SK-N-SH treated with all-trans-retinoic acid at 6 μM for 48 hours (cell line): ENCODE measurements around the gene CTDNEP1.

Source experiments
- ATAC-seq: fragments of 200-7000 bp; cut with Tn5 transposase; 3 replicates; pipeline ENCODE4 v1.9.1; 2020; ENCODE audit warnings: mild to moderate bottlenecking, moderate library complexity
- ARNTL ChIP-seq: fragments of 450-650 bp; formaldehyde crosslinking; IDR thresholded peaks from 2 replicates; pipeline ENCODE4 v1.5.0; 2020; ENCODE audit warnings: low read depth, mild to moderate bottlenecking, moderate library complexity, borderline replicate concordance
- BACH2 ChIP-seq: fragments of 250-450 bp; sonication (Bioruptor Pico); IDR thresholded peaks from 2 replicates; pipeline ENCODE4 v1.9.0; 2021; ENCODE audit warnings: mild to moderate bottlenecking, borderline replicate concordance
- GLIS3 ChIP-seq: fragments of 250-450 bp; sonication (Bioruptor Pico); IDR thresholded peaks from 2 replicates; pipeline ENCODE4 v1.5.0; 2020; ENCODE audit warnings: mild to moderate bottlenecking, moderate library complexity
- ISL1 ChIP-seq: fragments of 250-450 bp; sonication (Bioruptor Pico); IDR thresholded peaks from 2 replicates; pipeline ENCODE4 v2.1.2; 2022; ENCODE audit warnings: mild to moderate bottlenecking, moderate library complexity
- OSR1 ChIP-seq: fragments of 250-450 bp; sonication (Bioruptor Pico); IDR thresholded peaks from 2 replicates; pipeline ENCODE4 v1.8.0; 2022; ENCODE audit warnings: moderate library complexity, mild to moderate bottlenecking, inconsistent platforms
- PPARA ChIP-seq: fragments of 250-450 bp; sonication (Bioruptor Pico); IDR thresholded peaks from 2 replicates; pipeline ENCODE4 v1.5.0; 2020; ENCODE audit warnings: mild to moderate bottlenecking, borderline replicate concordance
- TOX ChIP-seq: fragments of 250-450 bp; sonication (Bioruptor Pico); IDR thresholded peaks from 2 replicates; pipeline ENCODE4 v1.8.0; 2021; ENCODE audit warnings: mild to moderate bottlenecking, moderate library complexity, borderline replicate concordance
- ZC3H10 ChIP-seq: fragments of 250-450 bp; sonication (Bioruptor Pico); IDR thresholded peaks from 2 replicates; pipeline ENCODE4 v1.5.1; 2021; ENCODE audit warnings: mild to moderate bottlenecking, moderate library complexity
- ZFP3 ChIP-seq: fragments of 250-450 bp; sonication (Bioruptor Pico); IDR thresholded peaks from 2 replicates; pipeline ENCODE4 v1.5.0; 2020; ENCODE audit warnings: mild to moderate bottlenecking, moderate library complexity
- ZNF565 ChIP-seq: fragments of 450-650 bp; formaldehyde crosslinking; conservative IDR thresholded peaks from 2 replicates; pipeline ENCODE4 v1.5.0; 2020; ENCODE audit warnings: low read depth, mild to moderate bottlenecking, moderate library complexity
- ZNF70 ChIP-seq: fragments of 450-650 bp; formaldehyde crosslinking; IDR thresholded peaks from 2 replicates; pipeline ENCODE4 v1.5.0; 2020; ENCODE audit warnings: mild to moderate bottlenecking, moderate library complexity
- ZNF8 ChIP-seq: fragments of 450-650 bp; formaldehyde crosslinking; IDR thresholded peaks from 2 replicates; pipeline ENCODE4 v1.5.0; 2020; ENCODE audit warnings: mild to moderate bottlenecking, moderate library complexity
- TF ChIP-seq, protein P1 (sequence below): fragments of 250-450 bp; sonication (Bioruptor Pico); IDR thresholded peaks from 2 replicates; pipeline ENCODE4 v1.5.0; 2020; ENCODE audit warnings: mild to moderate bottlenecking, moderate library complexity
- TF ChIP-seq, protein P2 (sequence below): fragments of 250-450 bp; sonication (Bioruptor Pico); IDR thresholded peaks from 2 replicates; pipeline ENCODE4 v1.8.0; 2021; ENCODE audit warnings: low read depth, mild to moderate bottlenecking, moderate library complexity, borderline replicate concordance
- TF ChIP-seq, protein P3 (sequence below): fragments of 250-450 bp; sonication (Bioruptor Pico); IDR thresholded peaks from 2 replicates; pipeline ENCODE4 v1.5.1; 2021; ENCODE audit warnings: mild to moderate bottlenecking, moderate library complexity

Gene CTDNEP1

DNA sequence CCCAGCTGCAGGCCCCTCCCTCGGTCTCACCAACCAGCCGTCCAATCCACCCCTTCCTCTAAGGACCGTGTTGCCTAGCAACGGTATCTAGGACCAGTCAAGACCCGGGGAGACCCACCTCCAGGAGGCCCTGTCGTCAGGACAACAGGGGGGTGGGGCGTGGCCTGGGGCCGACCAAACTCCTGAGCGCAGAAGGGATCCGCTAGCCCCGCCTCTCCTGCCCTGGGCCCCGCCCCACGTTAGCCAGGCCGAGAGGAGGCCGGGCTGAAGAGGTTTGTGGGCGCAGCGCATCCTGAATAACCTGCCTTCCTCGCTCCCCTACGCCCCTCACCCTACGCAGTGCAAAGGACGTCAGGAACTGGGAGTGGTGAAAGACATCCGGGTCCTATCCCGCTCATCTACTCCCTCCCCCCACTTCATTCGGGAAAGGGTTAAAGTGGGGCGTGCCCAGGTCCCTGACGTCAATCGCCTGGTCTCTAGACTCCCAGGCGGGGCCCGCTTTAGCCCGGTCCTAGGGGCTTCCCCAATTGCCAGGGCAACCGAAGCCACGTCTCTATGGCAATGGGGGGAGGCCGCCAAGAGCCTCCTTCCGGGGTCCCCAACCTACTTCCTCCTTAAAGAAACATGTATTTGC lies 46.6 kb downstream of the CTDNEP1 start (continued):
- TF ChIP-seq, protein P1, sequence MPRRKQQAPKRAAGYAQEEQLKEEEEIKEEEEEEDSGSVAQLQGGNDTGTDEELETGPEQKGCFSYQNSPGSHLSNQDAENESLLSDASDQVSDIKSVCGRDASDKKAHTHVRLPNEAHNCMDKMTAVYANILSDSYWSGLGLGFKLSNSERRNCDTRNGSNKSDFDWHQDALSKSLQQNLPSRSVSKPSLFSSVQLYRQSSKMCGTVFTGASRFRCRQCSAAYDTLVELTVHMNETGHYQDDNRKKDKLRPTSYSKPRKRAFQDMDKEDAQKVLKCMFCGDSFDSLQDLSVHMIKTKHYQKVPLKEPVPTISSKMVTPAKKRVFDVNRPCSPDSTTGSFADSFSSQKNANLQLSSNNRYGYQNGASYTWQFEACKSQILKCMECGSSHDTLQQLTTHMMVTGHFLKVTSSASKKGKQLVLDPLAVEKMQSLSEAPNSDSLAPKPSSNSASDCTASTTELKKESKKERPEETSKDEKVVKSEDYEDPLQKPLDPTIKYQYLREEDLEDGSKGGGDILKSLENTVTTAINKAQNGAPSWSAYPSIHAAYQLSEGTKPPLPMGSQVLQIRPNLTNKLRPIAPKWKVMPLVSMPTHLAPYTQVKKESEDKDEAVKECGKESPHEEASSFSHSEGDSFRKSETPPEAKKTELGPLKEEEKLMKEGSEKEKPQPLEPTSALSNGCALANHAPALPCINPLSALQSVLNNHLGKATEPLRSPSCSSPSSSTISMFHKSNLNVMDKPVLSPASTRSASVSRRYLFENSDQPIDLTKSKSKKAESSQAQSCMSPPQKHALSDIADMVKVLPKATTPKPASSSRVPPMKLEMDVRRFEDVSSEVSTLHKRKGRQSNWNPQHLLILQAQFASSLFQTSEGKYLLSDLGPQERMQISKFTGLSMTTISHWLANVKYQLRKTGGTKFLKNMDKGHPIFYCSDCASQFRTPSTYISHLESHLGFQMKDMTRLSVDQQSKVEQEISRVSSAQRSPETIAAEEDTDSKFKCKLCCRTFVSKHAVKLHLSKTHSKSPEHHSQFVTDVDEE (CRISPR knock-in tag): no peak
- TF ChIP-seq ZFP3 (no peak), ZNF70 (no peak)

GRCh38 chr17:7204336-7204735 lies 47.2 kb downstream of the CTDNEP1 start:
- TF ChIP-seq ARNTL (CRISPR knock-in tag) (no peak), ZNF8 (no peak), OSR1 (no peak), ZNF70 (no peak), PPARA (CRISPR knock-in tag) (no peak), ZC3H10 (CRISPR knock-in tag) (no peak)
- TF ChIP-seq, protein P1 (CRISPR knock-in tag): no peak
- TF ChIP-seq, protein P2, sequence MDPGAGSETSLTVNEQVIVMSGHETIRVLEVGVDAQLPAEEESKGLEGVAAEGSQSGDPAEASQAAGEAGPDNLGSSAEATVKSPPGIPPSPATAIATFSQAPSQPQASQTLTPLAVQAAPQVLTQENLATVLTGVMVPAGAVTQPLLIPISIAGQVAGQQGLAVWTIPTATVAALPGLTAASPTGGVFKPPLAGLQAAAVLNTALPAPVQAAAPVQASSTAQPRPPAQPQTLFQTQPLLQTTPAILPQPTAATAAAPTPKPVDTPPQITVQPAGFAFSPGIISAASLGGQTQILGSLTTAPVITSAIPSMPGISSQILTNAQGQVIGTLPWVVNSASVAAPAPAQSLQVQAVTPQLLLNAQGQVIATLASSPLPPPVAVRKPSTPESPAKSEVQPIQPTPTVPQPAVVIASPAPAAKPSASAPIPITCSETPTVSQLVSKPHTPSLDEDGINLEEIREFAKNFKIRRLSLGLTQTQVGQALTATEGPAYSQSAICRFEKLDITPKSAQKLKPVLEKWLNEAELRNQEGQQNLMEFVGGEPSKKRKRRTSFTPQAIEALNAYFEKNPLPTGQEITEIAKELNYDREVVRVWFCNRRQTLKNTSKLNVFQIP (CRISPR knock-in tag): no peak
- TF ChIP-seq, protein P3, sequence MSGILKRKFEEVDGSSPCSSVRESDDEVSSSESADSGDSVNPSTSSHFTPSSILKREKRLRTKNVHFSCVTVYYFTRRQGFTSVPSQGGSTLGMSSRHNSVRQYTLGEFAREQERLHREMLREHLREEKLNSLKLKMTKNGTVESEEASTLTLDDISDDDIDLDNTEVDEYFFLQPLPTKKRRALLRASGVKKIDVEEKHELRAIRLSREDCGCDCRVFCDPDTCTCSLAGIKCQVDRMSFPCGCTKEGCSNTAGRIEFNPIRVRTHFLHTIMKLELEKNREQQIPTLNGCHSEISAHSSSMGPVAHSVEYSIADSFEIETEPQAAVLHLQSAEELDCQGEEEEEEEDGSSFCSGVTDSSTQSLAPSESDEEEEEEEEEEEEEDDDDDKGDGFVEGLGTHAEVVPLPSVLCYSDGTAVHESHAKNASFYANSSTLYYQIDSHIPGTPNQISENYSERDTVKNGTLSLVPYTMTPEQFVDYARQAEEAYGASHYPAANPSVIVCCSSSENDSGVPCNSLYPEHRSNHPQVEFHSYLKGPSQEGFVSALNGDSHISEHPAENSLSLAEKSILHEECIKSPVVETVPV (CRISPR knock-in tag): no peak
- TF ChIP-seq, all 23 proteins: peak for 0
- ATAC-seq: no peak

GRCh38 chr17:7203391-7203790 lies 48.1 kb downstream of the CTDNEP1 start:
- ATAC-seq: no peak
- TF ChIP-seq OSR1: no peak
- TF ChIP-seq GLIS3 (CRISPR knock-in tag): no peak
- no peak for TF ChIP-seq ZFP3
- no peak for TF ChIP-seq BACH2
- no peak for TF ChIP-seq ARNTL (CRISPR knock-in tag)
- TF ChIP-seq, protein P3 (CRISPR knock-in tag): no peak
- no peak for TF ChIP-seq PPARA (CRISPR knock-in tag)
- TF ChIP-seq ZC3H10 (CRISPR knock-in tag): no peak
- TF ChIP-seq, protein P2 (CRISPR knock-in tag): no peak
- TF ChIP-seq ISL1 (CRISPR knock-in tag): no peak
- TF ChIP-seq TOX (CRISPR knock-in tag): no peak
- TF ChIP-seq ZNF565 (CRISPR knock-in tag): no peak
